B cell (primary cell): ENCODE measurements around the gene STRN. TPM values are rescaled to one million over a fixed set of nuclear protein-coding genes. Genes with fewer than 3 reads are reported as not detected.

Experiments
- ATAC-seq: fragments of 200-7000 bp; cut with Tn5 transposase; one replicate; pipeline ENCODE4 v1.10.0; 2021; ENCODE audit warnings: low read depth, mild to moderate bottlenecking, moderate number of reproducible peaks, moderate library complexity
- CTCF ChIA-PET: fragments of 350-600 bp; sonication (Branson Sonifier 250); formaldehyde crosslinking; loops from one replicate; lab custom pipeline; 2021; ENCODE audit warnings: antibody characterized with exemption, inconsistent platforms; lab: Charles Lee
- POLR2A ChIA-PET: fragments of 350-600 bp; sonication (Branson Sonifier 250); formaldehyde crosslinking; loops from one replicate; lab custom pipeline; 2021; ENCODE audit warnings: antibody characterized with exemption; lab: Charles Lee
- DNase-seq: peaks from one replicate; pipeline ENCODE4 v3.0.0; 2013
- H2AFZ ChIP-seq: 2 replicates; pipeline ENCODE4 v1.6.1; 2012; ENCODE audit warnings: mild to moderate bottlenecking, low read depth, low read length; ENCODE audit not compliant: insufficient read depth, poor library complexity, severe bottlenecking
- H3K27ac ChIP-seq, 2 donors: 1 replicate in 1 of 2; 2 replicates in 1 of 2; pipeline ENCODE4 v1.5.1; 2012 to 2013; ENCODE audit warnings: low read length in 2 of 2, mild to moderate bottlenecking in 2 of 2, moderate library complexity in 1 of 2
- H3K27me3 ChIP-seq, 4 experiments: fragments of 200-600 bp in 1 of 4; sonication (generic) in 1 of 4; replicated peaks in 1 of 4; 1 replicate in 2 of 4; 2 replicates in 2 of 4; pipeline versions ENCODE4 v1.6.1 to v1.7.0; 2013 to 2016; ENCODE audit warnings: low read length in 3 of 4, mild to moderate bottlenecking in 2 of 4, mixed read lengths in 1 of 4, moderate library complexity in 1 of 4; ENCODE audit not compliant: insufficient read depth in 4 of 4, control insufficient read depth in 3 of 4; ENCODE audit errors: control extremely low read depth in 1 of 4
- H3K36me3 ChIP-seq, 2 experiments: replicated peaks in 1 of 2; 1 replicate in 1 of 2; 2 replicates in 1 of 2; pipeline versions ENCODE4 v1.6.1 to v1.7.1; 2013; ENCODE audit warnings: low read length in 1 of 2; ENCODE audit not compliant: insufficient read depth in 2 of 2, control insufficient read depth in 1 of 2; ENCODE audit errors: control extremely low read depth in 1 of 2, extremely low read depth in 1 of 2
- H3K4me1 ChIP-seq, 2 donors: fragments of 200-600 bp in 1 of 2; sonication (generic) in 1 of 2; 1 replicate in 1 of 2; 2 replicates in 1 of 2; pipeline versions ENCODE4 v1.5.1 to v1.6.1; 2013 to 2017; ENCODE audit warnings: low read length in 2 of 2; ENCODE audit not compliant: control insufficient read depth in 2 of 2, insufficient read depth in 2 of 2
- H3K4me2 ChIP-seq: replicated peaks from 2 replicates; pipeline ENCODE3; 2012; ENCODE audit warnings: mild to moderate bottlenecking, low read depth, low read length; ENCODE audit not compliant: poor library complexity, severe bottlenecking
- H3K4me3 ChIP-seq, 5 experiments: fragments of 200-600 bp in 1 of 5; sonication (generic) in 1 of 5; 1 replicate in 3 of 5; 2 replicates in 2 of 5; pipeline versions ENCODE4 v1.5.1 to v1.7.0; 2011 to 2016; ENCODE audit warnings: low read length in 4 of 5, mild to moderate bottlenecking in 4 of 5, low read depth in 2 of 5, control low read depth in 1 of 5, moderate library complexity in 1 of 5; ENCODE audit not compliant: insufficient read depth in 1 of 5; ENCODE audit errors: control extremely low read depth in 1 of 5, extremely low read depth in 1 of 5
- H3K79me2 ChIP-seq: fragments of 200-600 bp; sonication (generic); one replicate; pipeline ENCODE4 v1.6.0; 2016; ENCODE audit warnings: low read length; ENCODE audit not compliant: control insufficient read depth, insufficient read depth
- H3K9ac ChIP-seq: fragments of 200-600 bp; sonication (generic); 2 replicates; pipeline ENCODE4 v1.6.1; 2017; ENCODE audit warnings: mild to moderate bottlenecking, low read length, moderate library complexity
- H3K9me3 ChIP-seq, 3 donors: one replicate each; pipeline versions ENCODE4 v1.6.1 to v1.7.1; 2013; ENCODE audit warnings: low read length in 2 of 3; ENCODE audit not compliant: control insufficient read depth in 2 of 3, insufficient read depth in 1 of 3; ENCODE audit errors: control extremely low read depth in 1 of 3
- H4K20me1 ChIP-seq: 2 replicates; pipeline ENCODE4 v1.6.0; 2012; ENCODE audit warnings: mild to moderate bottlenecking, low read length; ENCODE audit not compliant: insufficient read depth, control insufficient read depth, poor library complexity, severe bottlenecking
- H3K27ac Mint-ChIP-seq: one replicate; pipeline ENCODE4 v1.8.0; 2021; ENCODE audit warnings: mixed read lengths
- H3K27me3 Mint-ChIP-seq: one replicate; pipeline ENCODE4 v1.8.0; 2021; ENCODE audit warnings: mixed read lengths
- H3K4me1 Mint-ChIP-seq: one replicate; pipeline ENCODE4 v1.8.0; 2021; ENCODE audit warnings: mixed read lengths
- H3K4me3 Mint-ChIP-seq: one replicate; pipeline ENCODE4 v1.8.0; 2021; ENCODE audit warnings: mixed read lengths
- H3K9me3 Mint-ChIP-seq: one replicate; pipeline ENCODE4 v1.8.0; 2022; ENCODE audit warnings: mixed read lengths; ENCODE audit not compliant: insufficient read depth
- CTCF ChIP-seq: fragments of 200-600 bp; IDR thresholded peaks from one replicate; pipeline ENCODE4 v1.8.0; 2022; ENCODE audit warnings: antibody characterized with exemption, mild to moderate bottlenecking
- EZH2 ChIP-seq: IDR thresholded peaks from 2 replicates; pipeline ENCODE4 v1.6.1; 2012; ENCODE audit warnings: borderline replicate concordance, low read depth, mild to moderate bottlenecking, moderate library complexity, low read length; ENCODE audit not compliant: insufficient read depth, poor library complexity, severe bottlenecking
- WGBS: methylation state at CpG from one replicate; pipeline ENCODE4 v1.1.5; 2013; ENCODE audit warnings: missing lambda C conversion rate; ENCODE audit not compliant: insufficient coverage; 5-methylcytosine and 5-hydroxymethylcytosine counted together
- intact Hi-C: fragments of 100-400 bp; cut with micrococcal nuclease; formaldehyde crosslinking; loops from one replicate; pipeline ENCODE4 v1.10.0; 2022
- polyA plus RNA-seq: library from polyadenylated mRNA; depleted of rRNA; stranded (reverse); fragments of >200 nt; gene quantifications from 2 replicates; pipeline ENCODE4 v1.2.3, GENCODE V29; 2012
- total RNA-seq, 2 donors: library from RNA; stranded (reverse); fragments of 120-200 nt in 1 of 2; gene quantifications; 1 replicate in 1 of 2; 2 replicates in 1 of 2; pipeline versions ENCODE4 v1.2.3 to v1.2.4, GENCODE V29; 2013 to 2022

STRN gene
- total and polyA plus RNA-seq, 2 donors (not counting 1 experiment from before 2014, with no cell fraction given) = 5.8 to 38.6 TPM

GRCh38 chr2:36965751-36966369, 476 bp downstream of the STRN start:
- H3K27me3 ChIP-seq = no peaks in the 10 kb centered on the region
- WGBS = 0% methylated on average over 41 of the region's 42 CpGs
- peak overlapping the region; percentile 86 for H2AFZ ChIP-seq
- peaks cover 21 to 23% of the 10 kb centered on the region in 2 donors for H3K4me1 ChIP-seq
- Mint-ChIP-seq H3K4me1 (peaks cover 37% of the 10 kb centered on the region), H3K9me3 (no peaks in the 10 kb centered on the region), H3K27ac (peak overlapping the region; percentile 93), H3K4me3 (peak overlapping the region; percentile 99), H3K27me3 (no peaks in the 10 kb centered on the region)
- H3K27ac ChIP-seq = peak overlapping the region; percentile 15 to 73
- peak; percentile 9 for ATAC-seq
- no peak for TF ChIP-seq CTCF
- no peak for TF ChIP-seq EZH2
- ChIA-PET CTCF (no interaction called here), POLR2A (interaction anchor here (0.5 to 1.5 kb wide), 2 partner anchors 47 to 162 kb away, joined by 3 to 7 read pairs; no protein-coding TSS in a partner anchor)
- peaks cover 31% of the 10 kb centered on the region for H4K20me1 ChIP-seq
- DNase-seq = peak; percentile 46
- peak overlapping the region; percentile 83 for H3K9ac ChIP-seq
- no peaks in the 10 kb centered on the region for H3K36me3 ChIP-seq
- peak overlapping the region; percentile 96 for H3K4me2 ChIP-seq
- no peaks in the 10 kb centered on the region for H3K9me3 ChIP-seq
- intact Hi-C loops = loop anchor here (1.0 to 10.0 kb wide), 11 partner anchors 47 to 1809 kb away; partner anchors contain the start of genes ATL2, CDC42EP3, CEBPZ and CEBPZOS
- peaks cover 54% of the 10 kb centered on the region for H3K79me2 ChIP-seq
- H3K4me3 ChIP-seq = peak overlapping the region; percentile 43 to 90 (median 69)

GRCh38 chr2:36965206-36965605, 1.1 kb downstream of the STRN start:
- ChIA-PET CTCF (no interaction called here), POLR2A (no interaction called here)
- no peaks in the 10 kb centered on the region for H3K9me3 Mint-ChIP-seq
- DNase-seq = no peak
- H3K27ac ChIP-seq = peak overlapping the region in 1 of 2 donors; percentile 73
- WGBS = no CpG with 5 or more reads among the region's 2 CpGs
- H3K4me3 ChIP-seq = peak overlapping the region; percentile 43 to 90 (median 69)
- H3K27me3 Mint-ChIP-seq = no peaks in the 10 kb centered on the region
- intact Hi-C loops = loop anchor here (5.0 to 10.0 kb wide), 6 partner anchors 267 to 1810 kb away; partner anchors contain the start of genes ATL2, CDC42EP3, CEBPZ and GEMIN6
- H3K27me3 ChIP-seq = no peaks in the 10 kb centered on the region
- H4K20me1 ChIP-seq = peaks cover 33% of the 10 kb centered on the region
- peaks cover 0 to 1% of the 10 kb centered on the region in 2 experiments for H3K36me3 ChIP-seq
- H3K9ac ChIP-seq = peak overlapping the region; percentile 83
- peaks cover 61% of the 10 kb centered on the region for H3K79me2 ChIP-seq
- peak overlapping the region; percentile 99 for H3K4me3 Mint-ChIP-seq
- H3K4me1 Mint-ChIP-seq = peaks cover 40% of the 10 kb centered on the region
- H3K4me1 ChIP-seq = peaks cover 21 to 23% of the 10 kb centered on the region in 2 donors
- no peak for ATAC-seq
- peak overlapping the region; percentile 96 for H3K4me2 ChIP-seq
- peak overlapping the region; percentile 86 for H2AFZ ChIP-seq
- H3K9me3 ChIP-seq = no peaks in the 10 kb centered on the region
- peak overlapping the region; percentile 93 for H3K27ac Mint-ChIP-seq
- TF ChIP-seq CTCF = no peak
- TF ChIP-seq EZH2 = no peak
